Stimulated activated CD8-positive, alpha-beta memory T cell treated with anti-CD3 and anti-CD28 coated beads, Interleukin-12 subunit alpha, Interleukin-12 subunit beta, amount 100 ng/mL, for 24 hours (primary cell): ENCODE results near the gene CFP.

Experiments
- DNase-seq: peaks from one replicate; pipeline ENCODE4 v3.0.0-alpha.2; 2020; ENCODE audit errors: extremely low read depth

CFP gene

GRCh38 chrX:47574076-47574546 is 55.6 kb downstream of the CFP start:
- no peak for DNase-seq

- DNase-seq, result no peak
Measured at GRCh38 chrX:47573341-47574075, 56.2 kb downstream of the CFP start.
